Fibroblast of skin of abdomen (primary cell): ENCODE results near the gene SIRT2.
A peak's percentile ranks its signal among the peaks of the same experiment; 100 is the strongest.
"Not testable (repeated sequence)": the region's sequence is repeated elsewhere in the genome, so short reads cannot be mapped to it uniquely, and the experiment has no call there.

Experiments used
- DNase-seq: peaks from one replicate; pipeline ENCODE4 v3.0.0-alpha.2; 2013

Gene SIRT2

GRCh38 chr19:38867171-38867780 lies 32.1 kb downstream of the SIRT2 start:
- no peak for DNase-seq

- DNase-seq = peak; percentile 47
These were observed 36.9 kb downstream of the SIRT2 start for GRCh38 chr19:38862321-38863059.

DNA sequence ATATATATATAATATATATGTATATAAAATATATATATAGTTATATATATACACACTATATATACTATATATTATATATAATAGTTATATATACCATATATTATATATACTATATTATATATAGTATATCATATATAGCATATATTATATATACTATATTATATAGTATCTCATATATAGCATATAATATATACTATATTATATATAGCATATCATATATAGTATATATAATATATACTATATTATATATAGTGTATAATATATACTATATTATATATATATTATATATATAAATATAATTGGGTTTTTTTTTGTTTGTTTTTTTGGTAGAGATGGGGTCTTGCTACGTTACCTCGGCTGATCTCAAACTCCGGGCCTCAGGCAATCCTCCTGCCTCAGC lies 38.0 kb downstream of the SIRT2 start:
- no peak for DNase-seq

GRCh38 chr19:38859631-38860204 lies 39.7 kb downstream of the SIRT2 start:
- DNase-seq = not testable (repeated sequence)

- no peak for DNase-seq
These were observed 42.6 kb downstream of the SIRT2 start for GRCh38 chr19:38856813-38857212.

DNA sequence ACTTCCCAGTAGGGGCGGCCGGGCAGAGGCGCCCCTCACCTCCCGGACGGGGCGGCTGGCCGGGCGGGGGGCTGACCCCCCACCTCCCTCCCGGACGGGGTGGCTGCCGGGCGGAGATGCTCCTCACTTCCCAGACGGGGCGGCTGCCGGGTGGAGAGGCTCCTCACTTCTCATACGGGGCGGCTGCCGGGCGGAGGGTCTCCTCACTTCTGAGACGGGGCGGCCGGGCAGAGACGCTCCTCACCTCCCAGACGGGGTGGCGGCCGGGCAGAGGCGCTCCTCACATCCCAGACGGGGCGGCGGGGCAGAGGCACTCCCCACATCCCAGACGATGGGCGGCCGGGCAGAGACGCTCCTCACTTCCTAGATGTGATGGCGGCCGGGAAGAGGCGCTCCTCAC lies 43.7 kb downstream of the SIRT2 start:
- DNase-seq = not testable (repeated sequence)

DNA sequence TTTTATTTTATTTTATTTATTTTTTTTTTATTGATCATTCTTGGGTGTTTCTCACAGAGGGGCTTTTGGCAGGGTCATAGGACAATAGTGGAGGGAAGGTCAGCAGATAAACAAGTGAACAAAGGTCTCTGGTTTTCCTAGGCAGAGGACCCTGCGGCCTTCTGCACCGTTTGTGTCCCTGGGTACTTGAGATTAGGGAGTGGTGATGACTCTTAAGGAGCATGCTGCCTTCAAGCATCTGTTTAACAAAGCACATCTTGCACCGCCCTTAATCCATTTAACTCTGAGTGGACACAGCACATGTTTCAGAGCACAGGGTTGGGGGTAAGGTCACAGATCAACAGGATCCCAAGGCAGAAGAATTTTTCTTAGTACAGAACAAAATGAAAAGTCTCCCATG lies 44.5 kb downstream of the SIRT2 start:
- not testable (repeated sequence) for DNase-seq

- DNase-seq = no peak
These were observed 46.2 kb downstream of the SIRT2 start for GRCh38 chr19:38853214-38853613.

DNA sequence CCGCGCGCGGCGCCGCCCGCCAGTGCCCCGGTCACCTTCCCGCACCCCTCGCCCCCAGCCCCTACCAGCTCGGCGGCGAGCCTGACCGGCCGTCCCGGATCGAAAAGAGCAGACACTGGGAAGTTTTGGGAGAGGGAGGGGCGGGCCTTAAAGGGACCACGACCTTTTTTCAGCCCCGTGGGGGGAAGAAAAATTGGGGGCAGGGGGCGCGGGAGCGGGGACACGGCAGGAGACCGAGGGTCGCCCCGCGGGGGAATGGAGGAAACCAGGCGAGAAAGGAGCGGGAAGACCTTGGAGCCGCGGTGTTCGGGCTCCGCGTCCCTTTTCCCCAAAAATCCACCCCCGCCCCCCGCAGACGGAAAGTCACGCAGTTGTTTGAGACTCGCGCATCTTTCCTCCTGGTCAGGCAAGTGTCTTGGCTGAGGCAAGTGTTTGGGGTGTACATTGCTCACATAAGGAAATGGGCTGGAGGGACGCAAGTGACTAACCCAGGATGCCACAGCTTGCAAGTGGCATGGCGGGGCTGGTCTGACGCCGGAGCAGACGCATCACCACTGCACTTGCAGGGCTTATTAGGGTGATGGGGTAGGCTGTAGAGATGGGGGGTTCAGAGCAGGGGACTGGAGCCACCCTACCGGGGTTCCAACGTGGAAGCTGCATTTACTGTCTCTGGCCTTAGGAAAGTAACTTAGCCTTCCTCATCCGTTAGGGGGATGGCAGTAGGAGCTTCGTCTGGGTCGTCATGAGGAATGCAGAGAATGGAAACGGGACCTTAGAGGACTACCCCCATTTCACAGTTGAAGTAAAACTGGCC lies 47.0 kb downstream of the SIRT2 start:
- peak; percentile 57 for DNase-seq

DNA sequence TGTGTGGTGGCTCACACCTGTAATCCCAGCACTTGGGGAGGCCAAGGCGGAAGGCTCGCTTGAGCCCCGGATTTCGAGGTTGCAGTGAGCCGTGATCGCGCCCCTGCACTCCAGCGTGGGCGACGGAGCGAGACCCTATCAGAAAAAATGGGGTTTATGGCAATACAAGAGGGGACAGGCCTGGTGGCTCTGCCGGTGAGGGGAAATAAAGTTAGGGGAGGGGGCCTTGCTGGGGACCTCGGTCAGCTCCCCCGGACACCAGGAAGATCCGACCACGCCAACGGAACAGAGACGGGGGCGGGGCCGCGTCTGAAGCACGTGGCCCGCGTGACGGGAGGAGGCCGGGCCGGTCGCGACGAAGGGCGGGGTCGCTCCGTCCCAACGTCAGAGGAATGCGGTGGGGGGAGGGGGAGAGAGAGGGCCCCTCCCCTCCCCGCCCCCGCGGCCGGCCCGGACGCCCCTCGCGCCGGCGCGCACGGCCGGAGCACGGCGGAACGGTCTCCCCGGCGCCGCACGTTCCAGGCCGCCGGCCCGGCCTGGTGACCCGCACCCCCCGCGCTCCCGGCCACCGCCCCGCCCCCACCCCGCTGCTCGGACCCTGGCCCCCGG lies 47.7 kb downstream of the SIRT2 start:
- peak; percentile 94 for DNase-seq

DNA sequence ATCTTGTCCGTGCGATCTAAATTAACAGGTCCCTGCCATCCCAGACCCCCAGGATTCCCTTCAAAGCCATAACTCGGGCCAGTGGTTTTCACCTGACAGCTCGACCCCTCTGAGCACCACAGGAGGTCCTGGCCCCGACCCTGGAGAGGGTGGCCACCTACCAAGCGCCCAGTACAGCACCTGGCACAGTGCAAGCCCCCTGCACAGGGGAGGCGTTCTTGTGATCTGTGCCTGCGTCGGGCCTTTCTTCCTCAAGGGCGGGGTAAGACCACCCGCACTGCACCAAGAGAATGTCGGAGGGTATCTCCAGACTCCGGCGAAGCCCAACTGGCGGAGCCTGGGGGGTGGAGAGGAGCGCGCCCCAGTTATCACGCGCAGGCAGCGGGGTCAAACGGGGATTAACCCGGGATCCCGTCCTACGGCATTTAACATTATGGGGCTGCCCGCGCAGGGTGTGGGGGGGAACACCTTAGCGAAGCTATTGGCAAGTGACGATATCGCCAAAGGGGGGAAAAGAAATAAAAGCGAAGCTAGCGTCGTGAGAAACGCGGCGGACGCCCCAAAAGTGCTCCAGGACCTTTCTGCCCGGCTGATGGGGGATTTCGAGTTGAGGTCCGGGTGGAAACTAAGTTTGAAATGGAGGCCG lies 48.3 kb downstream of the SIRT2 start:
- no peak for DNase-seq

- peak; percentile 100 for DNase-seq
These were observed 48.9 kb downstream of the SIRT2 start for GRCh38 chr19:38850436-38850975.

DNA sequence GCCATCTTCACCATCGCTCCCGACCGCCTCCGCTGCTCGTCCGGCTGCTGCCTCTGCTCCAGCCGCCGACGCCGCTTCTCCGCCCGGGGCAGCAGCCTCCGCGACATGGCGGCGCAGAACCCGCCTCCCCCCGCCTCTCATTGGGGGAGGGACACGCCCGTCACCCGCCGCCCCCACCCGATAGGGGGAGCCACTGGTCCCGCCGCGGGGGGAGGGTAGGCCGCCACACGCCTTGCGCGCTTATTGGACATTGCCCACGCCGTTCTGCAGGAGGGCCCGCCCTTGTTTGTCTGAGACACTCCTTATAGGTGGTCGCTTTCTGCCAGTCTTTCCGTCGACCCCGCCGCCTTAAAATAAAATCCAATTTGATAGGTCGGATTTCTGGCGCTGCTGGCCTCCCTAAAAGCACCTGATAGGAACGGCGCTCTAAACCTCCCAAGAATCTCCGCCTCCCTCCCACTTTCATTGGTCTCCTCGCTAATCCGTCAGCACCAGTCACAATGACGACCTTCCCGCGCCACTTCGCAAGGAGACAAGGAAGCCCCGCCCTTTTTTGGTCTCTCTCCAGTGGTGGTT lies 49.5 kb downstream of the SIRT2 start, which contains the start of gene HNRNPL:
HNRNPL (minus strand) TSS at position 127 of the 576 bp plus-strand sequence; CDS start at position 107, 20 bp downstream.
- DNase-seq = no peak

DNA sequence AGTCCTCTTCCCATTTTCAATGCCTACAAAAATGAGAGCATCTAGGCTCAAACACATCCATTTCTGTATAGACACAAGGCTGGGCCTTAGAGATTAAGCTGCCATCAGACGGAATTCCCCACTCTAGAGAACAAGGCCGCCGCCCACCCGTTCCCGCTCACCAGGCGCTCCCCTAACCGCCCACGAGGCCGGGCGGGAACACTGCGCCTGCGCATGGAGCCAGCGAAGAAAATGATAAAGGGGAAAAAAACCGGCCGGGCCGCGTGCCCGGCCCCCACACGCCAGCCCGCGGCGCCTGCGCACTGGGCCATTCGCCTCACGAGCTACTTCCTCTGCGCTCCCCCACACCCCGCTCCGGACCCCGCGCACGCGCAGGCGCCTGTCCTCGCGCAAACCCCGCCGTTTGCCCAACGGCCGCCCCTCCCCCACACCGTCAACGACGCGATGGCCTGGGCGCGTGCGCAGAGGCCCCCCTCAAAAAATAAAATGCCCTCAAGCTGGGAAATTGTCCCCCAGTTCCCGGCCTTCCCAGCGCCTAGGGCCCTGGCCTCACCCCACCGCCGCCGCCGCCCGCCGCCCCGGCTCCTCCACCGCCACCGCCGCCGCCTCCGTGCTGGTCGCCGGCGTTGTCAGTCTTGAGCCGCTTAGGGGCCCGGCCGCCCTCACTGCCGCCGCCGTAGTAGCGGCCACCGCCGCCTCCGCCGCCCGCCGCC lies 50.1 kb downstream of the SIRT2 start:
- DNase-seq = peak; percentile 96

- no peak for DNase-seq
These were observed 50.9 kb downstream of the SIRT2 start for GRCh38 chr19:38848299-38849146.

- no peak for DNase-seq
These were observed 53.3 kb downstream of the SIRT2 start for GRCh38 chr19:38846097-38846496.

DNA sequence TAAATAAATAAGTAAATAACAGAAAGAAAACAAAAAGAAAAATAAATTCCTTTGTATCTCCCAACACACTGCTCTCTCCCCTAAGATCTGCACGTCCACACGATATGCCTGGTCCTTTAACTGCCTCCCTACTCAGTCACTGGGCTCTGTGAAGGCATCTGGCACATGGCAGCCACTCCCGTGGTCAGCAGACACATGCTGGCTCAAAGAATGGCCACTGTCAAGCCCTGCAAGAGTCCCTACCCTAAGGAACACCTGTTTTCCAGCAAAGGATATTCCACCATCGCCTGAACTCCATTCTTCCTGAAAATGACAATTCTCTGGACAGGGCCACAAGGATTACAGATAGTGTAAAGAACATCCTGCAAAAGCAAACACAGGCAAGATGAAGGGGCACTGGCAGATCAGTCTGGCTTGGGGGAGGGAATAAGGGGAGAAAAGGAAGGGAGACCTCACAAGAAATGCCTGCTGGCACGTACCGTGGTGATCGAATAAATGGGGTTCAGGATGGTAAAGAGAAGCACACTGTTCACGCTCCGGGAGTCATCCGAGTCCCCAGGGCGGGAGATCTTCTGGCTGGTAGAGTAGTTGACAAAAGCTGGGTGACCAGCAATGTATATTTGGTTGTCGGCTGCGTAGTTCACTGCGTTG lies 53.9 kb downstream of the SIRT2 start:
- DNase-seq = no peak

GRCh38 chr19:38844093-38844686 lies 55.2 kb downstream of the SIRT2 start:
- DNase-seq = no peak
